Stimulated activated naive CD4-positive, alpha-beta T cell treated with Interleukin-2 at 50 U/mL for 16 hours (primary cell): ENCODE results near the gene MUC20.
"Not testable (repeated sequence)": the region's sequence is repeated elsewhere in the genome, so short reads cannot be mapped to it uniquely, and the experiment has no call there.

Experiments
- DNase-seq: peaks from one replicate; lab custom pipeline; 2025; lab: John Stamatoyannopoulos, UW

MUC20 gene

GRCh38 chr3:195731356-195731905 is 10.7 kb downstream of the MUC20 start:
- no peak for DNase-seq

GRCh38 chr3:195732940-195733339 is 12.2 kb downstream of the MUC20 start:
- DNase-seq: no peak

DNA sequence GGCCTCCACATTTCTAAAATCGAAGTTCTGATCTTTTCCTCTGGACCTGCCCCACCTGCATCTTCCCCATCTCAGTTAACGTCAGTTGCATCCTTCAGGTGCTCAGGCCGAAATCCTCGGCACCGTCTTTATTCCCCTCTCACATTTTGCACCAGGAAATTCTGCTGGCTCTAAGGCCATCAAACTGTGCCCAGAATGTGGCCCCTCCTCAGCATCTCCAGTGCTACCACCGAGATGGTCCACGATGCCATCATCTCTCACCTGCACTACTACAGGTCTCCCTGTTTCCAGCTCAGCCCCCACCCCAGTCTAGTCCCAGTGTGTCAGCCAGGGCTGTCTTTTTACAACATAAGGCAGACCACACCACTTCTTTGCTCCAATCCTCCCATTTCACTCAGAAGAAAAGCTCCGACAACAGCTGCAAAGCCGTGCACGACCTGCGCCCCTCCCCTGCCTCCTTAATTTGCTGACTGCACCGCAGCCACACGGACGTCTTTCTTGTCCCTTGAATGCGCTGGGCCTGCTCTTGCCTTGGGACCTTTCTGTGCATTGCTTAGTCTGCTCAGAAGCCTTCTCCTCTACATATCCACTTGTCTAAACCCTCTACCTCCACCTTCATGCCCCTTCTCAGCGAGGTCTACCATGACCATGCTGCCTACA is 14.4 kb downstream of the MUC20 start:
- DNase-seq: no peak

DNA sequence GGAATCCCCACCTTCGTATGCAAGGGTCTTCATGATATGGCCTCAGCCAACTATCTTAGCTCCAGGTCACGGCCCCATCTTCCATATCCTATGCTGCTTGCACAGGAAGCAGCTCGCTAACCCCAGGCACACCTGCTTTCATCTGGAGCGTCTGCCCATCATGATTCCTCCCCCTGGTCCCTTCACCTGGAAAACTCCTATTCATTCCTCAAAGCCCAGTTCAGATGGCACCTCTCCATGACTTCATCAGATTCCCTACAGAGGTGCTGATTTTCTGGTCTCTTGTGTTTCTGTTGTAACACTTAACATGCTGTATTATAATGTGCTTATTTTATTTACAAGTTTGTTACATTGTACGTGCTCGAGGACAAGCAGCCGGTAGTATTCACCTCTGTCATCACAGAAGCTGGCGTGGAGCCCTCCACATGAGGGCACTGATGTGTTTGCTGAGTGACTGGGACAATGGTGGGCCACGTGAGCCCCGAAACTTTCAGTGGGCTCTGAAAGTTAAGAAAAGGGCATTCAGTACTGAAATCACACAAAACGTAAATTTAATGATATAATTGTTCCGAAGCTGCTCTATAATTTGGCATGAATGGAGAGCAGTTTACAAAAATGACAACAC is 16.2 kb downstream of the MUC20 start:
- DNase-seq: no peak

DNA sequence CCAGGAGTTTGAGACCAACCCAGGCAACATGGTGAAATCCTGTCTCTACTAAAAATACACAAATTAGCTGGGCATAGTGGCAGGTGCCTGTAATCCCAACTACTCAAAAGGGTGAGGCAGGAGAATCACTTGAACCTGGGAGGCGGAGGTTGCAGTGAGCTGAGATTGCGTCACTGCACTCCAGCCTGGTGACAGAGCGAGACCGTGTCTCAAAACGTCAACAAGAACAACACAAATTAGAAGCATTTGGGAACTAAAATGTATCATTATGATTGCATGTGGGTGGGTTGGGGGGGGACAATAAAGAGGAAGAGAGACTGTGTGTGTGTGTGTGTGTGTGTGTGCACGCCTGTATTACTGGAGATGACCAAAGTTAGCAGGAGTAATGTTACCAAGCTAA is 17.0 kb downstream of the MUC20 start:
- not testable (repeated sequence) for DNase-seq

DNA sequence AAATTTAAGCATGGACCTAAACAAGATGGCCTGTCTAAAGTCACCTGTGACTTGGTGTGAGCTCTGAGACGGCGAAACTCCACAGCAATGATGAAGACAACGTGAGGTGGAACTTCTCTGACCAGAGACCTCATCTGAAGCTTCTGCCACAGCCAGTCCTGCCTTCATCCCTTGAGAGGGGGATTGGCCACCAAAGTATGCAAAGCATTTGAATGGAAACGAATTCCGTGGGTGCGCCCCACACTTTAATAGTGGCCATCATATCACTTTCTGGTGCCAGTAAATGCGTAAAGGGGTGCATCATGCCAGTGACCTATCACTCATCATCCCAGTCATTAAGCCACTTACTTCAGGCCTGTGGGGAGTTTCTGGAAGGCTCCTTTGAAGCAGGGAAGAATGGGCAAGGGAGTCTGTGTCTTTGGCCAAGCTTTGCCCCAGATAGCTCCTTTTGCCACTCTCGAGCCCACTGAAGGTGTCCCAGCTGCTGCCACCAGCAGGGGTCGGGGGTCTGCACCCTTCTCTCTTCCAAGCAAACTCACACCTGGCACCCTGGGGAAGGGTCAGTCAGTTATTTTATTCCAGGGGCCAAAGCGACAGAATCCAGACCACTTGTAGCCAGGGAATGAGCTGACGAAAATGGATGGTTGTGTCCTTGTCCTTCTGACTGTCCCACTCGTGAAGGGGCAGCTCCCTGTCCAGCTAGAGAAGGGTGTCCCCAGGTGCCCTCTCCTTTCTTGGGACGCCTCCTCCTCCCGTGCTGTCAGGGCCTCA is 17.7 kb downstream of the MUC20 start:
- DNase-seq: no peak

DNA sequence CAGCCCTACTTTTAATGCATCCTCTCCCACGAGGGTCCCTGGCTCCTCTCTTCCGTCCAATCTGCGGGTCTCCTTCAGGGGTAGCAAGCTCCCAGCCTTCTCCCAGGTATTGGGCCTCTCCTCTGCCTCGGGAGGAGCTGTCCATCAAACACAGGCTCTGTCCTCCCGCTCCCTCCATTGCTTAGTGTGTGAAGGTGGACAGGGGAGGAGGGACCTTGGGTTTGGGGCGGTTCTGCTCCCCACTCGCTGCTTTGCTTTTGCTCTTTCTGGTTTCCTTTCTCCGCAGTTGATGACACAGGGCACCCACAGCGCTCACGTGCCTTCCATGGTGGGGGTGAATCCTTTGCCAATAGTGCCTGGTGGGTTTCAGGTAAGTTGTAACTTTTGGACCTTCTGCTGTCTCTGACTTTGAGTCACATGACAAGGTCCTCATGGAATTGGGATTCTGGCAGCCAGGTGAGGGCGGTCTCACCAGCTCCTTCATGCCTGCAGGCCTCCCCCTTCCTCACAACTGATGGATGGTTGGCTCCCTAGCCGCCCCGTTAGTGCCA is 18.9 kb downstream of the MUC20 start:
- no peak for DNase-seq

GRCh38 chr3:195744437-195744836 is 23.7 kb downstream of the MUC20 start:
- no peak for DNase-seq

GRCh38 chr3:195746346-195746745 is 25.6 kb downstream of the MUC20 start:
- DNase-seq: no peak

DNA sequence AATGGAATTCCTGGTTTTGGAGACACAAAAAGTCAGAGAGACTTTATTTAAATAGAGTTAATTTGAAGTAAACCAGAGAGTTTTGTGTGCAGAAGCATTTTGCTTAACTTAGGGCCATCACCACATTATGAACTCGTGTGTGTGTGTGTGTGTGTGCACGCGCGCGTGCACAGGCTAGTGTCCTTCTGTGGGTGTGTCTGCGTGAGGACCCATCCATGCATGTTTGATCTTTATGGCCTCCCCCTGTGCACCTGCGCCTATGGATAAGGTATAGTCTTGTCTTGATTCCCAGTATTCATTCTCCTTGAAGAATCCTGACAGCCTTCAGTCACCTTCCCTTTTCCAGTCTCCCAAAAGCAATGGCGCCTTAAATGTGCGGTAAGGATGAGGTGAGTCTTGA is 26.0 kb downstream of the MUC20 start:
- no peak for DNase-seq

DNA sequence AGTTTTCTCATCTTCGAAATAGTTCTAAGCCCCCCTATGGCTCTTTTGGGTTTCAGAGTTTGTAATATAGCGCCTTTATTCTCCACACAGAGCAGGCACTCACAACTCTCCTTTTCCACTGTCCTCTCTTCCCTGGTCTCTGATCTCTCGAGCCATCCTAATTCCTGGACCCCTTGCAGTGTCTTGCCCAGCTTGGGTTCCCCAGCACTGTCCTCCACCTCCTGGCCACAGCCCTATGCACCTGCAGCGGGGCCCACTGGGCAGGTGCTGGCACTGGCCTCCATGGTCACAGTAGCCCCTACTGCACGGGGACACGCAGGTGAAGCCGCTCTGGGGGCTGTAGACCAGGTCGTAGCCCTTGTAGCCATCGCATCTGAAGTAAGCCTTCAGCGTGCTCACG is 27.9 kb downstream of the MUC20 start:
- DNase-seq: no peak

- not testable (repeated sequence) for DNase-seq
These were observed 28.3 kb downstream of the MUC20 start for GRCh38 chr3:195749101-195749500.

GRCh38 chr3:195750797-195751520 is 30.2 kb downstream of the MUC20 start:
- DNase-seq: no peak

DNA sequence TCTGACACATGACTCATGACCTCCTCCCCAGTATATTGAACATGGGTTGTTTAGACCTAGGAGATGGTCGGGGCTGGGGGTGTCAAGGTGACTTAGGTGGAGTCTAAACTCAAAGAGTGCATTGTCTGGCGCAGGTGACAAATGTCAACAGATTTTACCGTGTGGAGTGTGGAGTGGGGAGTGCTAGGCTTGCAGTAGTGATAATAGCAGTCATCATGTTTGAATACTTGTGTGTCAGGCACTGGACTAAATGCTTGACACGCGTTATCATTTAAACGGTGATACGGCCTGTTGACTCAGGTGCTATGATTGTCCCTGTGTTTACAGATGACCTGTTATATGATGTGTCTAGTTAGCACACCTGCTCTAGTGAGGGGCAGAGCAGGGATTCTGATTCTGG is 30.8 kb downstream of the MUC20 start:
- DNase-seq: no peak

DNA sequence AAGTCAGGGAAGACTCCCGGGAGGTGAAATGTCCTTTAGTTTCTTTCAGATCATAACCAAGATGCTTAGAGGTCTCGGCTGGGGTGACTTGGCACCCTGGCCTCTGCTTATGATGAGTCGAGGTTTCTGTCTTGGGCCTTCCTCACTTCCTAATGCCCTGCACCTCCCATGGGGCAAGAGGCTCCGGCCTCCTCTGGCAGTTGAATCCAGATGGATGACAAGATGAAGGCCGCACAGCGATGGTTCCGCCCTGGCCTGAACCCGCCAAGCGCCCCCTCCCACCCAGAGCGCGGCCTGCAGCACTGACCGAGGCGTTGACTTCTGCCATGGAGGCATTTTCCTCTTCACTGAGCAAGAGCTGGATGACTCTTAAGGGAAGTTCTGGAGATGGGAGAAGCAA is 31.3 kb downstream of the MUC20 start:
- DNase-seq: no peak

- DNase-seq: no peak
These were observed 32.0 kb downstream of the MUC20 start for GRCh38 chr3:195752546-195753331.

DNA sequence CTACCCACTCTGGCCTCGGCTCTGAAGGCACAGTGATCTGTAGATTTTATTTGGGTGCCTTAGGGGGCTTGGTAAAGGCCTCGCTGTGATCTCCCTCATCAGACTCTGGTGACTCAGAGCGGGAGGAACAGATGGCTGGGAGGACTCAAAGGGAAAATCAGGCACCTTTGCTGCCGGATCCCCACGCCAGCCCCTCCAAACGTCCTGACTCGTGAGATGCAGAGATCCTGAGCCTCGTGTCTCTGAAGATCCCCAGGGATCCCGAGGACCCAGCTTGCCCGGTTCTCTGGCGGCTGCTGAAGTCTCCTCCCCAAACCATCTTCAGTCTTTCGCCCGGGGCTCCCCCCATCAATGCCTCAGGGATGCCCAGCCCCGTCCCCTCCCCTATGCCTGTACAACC is 32.8 kb downstream of the MUC20 start:
- no peak for DNase-seq

GRCh38 chr3:195754141-195754540 is 33.4 kb downstream of the MUC20 start:
- no peak for DNase-seq

GRCh38 chr3:195754906-195755305 is 34.1 kb downstream of the MUC20 start:
- DNase-seq: no peak

DNA sequence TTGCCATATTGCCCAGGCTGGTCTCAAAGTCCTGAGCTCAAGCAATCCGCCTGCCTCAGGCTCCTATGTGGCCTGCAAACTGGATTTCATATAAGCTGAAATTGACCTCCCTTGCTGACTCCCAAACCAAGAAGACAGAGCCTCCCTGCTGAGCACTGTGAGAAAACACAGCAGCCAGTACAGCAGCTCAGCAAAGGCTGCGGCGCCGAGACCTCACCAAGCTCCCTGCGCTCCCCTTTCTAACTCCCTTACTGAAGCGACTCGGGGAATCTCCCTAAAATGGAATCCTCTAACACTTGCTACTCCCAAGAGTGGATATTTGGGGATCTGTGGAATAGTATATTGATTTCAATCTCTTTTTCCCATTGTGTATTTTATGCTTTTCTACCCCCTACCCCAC is 34.6 kb downstream of the MUC20 start:
- no peak for DNase-seq
